ENCODE data around the gene CCDC33. TPM values are rescaled to one million over a fixed set of nuclear protein-coding genes. Genes with fewer than 3 reads are reported as not detected.

The CCDC33 gene
- total and polyA plus RNA-seq, 2 experiments from 2014 or later: 2.6 to 2.8 TPM

DNA sequence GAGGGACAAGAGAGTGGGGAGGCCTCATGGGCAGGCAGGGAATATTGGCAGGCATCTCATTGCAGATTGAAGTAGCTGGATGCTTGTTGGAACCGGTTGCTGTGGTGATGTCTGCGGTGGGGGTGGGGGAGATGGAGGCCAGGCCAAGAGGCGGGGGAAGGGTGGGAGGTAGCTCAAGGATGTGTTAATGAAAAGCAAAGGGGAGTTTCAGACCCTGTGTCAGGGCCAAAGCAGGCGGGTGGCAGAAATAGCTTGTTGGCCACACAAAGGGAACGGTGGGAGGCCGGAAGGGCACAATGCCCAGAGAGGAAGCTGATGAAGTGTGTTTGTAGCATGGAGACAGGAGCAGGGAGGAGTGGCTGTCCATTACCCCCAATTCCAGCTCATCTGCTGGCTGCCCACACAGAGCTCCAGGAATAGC lies 28.0 kb downstream of the CCDC33 start (continued):
- TF ChIP-seq, protein P1, sequence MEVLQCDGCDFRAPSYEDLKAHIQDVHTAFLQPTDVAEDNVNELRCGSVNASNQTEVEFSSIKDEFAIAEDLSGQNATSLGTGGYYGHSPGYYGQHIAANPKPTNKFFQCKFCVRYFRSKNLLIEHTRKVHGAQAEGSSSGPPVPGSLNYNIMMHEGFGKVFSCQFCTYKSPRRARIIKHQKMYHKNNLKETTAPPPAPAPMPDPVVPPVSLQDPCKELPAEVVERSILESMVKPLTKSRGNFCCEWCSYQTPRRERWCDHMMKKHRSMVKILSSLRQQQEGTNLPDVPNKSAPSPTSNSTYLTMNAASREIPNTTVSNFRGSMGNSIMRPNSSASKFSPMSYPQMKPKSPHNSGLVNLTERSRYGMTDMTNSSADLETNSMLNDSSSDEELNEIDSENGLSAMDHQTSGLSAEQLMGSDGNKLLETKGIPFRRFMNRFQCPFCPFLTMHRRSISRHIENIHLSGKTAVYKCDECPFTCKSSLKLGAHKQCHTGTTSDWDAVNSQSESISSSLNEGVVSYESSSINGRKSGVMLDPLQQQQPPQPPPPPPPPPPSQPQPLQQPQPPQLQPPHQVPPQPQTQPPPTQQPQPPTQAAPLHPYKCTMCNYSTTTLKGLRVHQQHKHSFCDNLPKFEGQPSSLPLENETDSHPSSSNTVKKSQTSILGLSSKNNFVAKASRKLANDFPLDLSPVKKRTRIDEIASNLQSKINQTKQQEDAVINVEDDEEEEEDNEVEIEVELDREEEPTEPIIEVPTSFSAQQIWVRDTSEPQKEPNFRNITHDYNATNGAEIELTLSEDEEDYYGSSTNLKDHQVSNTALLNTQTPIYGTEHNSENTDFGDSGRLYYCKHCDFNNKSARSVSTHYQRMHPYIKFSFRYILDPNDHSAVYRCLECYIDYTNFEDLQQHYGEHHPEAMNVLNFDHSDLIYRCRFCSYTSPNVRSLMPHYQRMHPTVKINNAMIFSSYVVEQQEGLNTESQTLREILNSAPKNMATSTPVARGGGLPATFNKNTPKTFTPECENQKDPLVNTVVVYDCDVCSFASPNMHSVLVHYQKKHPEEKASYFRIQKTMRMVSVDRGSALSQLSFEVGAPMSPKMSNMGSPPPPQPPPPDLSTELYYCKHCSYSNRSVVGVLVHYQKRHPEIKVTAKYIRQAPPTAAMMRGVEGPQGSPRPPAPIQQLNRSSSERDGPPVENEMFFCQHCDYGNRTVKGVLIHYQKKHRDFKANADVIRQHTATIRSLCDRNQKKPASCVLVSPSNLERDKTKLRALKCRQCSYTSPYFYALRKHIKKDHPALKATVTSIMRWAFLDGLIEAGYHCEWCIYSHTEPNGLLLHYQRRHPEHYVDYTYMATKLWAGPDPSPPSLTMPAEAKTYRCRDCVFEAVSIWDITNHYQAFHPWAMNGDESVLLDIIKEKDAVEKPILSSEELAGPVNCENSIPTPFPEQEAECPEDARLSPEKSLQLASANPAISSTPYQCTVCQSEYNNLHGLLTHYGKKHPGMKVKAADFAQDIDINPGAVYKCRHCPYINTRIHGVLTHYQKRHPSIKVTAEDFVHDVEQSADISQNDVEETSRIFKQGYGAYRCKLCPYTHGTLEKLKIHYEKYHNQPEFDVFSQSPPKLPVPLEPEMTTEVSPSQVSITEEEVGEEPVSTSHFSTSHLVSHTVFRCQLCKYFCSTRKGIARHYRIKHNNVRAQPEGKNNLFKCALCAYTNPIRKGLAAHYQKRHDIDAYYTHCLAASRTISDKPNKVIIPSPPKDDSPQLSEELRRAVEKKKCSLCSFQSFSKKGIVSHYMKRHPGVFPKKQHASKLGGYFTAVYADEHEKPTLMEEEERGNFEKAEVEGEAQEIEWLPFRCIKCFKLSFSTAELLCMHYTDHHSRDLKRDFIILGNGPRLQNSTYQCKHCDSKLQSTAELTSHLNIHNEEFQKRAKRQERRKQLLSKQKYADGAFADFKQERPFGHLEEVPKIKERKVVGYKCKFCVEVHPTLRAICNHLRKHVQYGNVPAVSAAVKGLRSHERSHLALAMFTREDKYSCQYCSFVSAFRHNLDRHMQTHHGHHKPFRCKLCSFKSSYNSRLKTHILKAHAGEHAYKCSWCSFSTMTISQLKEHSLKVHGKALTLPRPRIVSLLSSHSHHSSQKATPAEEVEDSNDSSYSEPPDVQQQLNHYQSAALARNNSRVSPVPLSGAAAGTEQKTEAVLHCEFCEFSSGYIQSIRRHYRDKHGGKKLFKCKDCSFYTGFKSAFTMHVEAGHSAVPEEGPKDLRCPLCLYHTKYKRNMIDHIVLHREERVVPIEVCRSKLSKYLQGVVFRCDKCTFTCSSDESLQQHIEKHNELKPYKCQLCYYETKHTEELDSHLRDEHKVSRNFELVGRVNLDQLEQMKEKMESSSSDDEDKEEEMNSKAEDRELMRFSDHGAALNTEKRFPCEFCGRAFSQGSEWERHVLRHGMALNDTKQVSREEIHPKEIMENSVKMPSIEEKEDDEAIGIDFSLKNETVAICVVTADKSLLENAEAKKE (CRISPR knock-in tag; IDR thresholded peaks at IDR 0.05): no peak
- no peak for TF ChIP-seq ZNF331 (CRISPR knock-in tag; IDR thresholded peaks at IDR 0.05; ENCODE audit: low read depth)
- TF ChIP-seq STAT1 (IDR thresholded peaks at IDR 0.05; ENCODE audit: unreplicated experiment): no peak
- no peak for TF ChIP-seq CREB1 (CRISPR knock-in tag; IDR thresholded peaks at IDR 0.05; ENCODE audit: low read depth)
- no peak for TF ChIP-seq NANOG (IDR thresholded peaks at IDR 0.05; ENCODE audit: borderline replicate concordance)
- TF ChIP-seq POLR2AphosphoS5 (IDR thresholded peaks at IDR 0.05; ENCODE audit: low read depth): no peak

DNA sequence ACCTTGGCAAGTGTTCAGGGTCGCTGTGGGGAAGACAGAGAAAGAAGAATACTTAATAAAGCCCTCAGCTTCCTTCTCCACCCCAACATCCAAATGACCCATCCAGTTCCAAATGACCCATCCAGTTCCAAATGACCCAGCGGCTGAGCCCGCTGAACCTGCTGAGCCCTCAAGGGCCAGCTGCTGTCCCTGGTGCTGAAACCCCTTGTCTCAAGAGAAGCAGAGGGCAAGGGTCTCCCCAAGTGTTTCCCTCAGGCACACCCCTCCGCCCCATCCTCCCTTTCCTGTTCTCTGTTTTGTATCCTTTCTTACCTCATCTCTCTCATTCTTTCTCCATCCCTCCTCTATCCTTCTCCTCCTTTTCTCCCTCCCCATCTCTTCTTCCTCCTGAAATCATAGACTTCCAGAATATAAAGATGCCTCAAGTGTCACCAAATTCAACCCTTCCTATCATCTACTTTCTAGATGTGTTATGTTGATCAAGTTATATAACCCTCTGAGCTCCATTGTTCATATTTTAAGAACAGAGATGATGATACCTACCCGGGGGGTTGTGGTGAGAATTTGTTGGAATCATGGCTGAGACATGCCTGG lies 29.0 kb downstream of the CCDC33 start:
- Histone ChIP-seq H4K20me1 (replicated peaks; ENCODE audit: insufficient read depth) (no peaks in the 10 kb centered on the region), H3K4me1 (ENCODE audit: insufficient read depth) (peaks cover 17% of the 10 kb centered on the region; the same call in 1 of the 2 replicates), H3K27me3 (ENCODE audit: insufficient read depth) (no peaks in the 10 kb centered on the region), H3K79me2 (replicated peaks; ENCODE audit: insufficient read depth) (no peaks in the 10 kb centered on the region), H3F3A (replicated peaks; ENCODE audit: low read depth) (no peaks in the 10 kb centered on the region), H2AFZ (no peak overlapping the region), H3K36me3 (ENCODE audit: insufficient read depth) (no peaks in the 10 kb centered on the region), H3K4me3 (no peak overlapping the region), H3K27ac (ENCODE audit: low read depth) (no peak overlapping the region), H3K9me2 (ENCODE audit: insufficient read depth) (no peaks in the 10 kb centered on the region), H3K4me2 (no peak overlapping the region)
- peak; percentile 82 for ATAC-seq
- peaks cover 20% of the 10 kb centered on the region for H3K27me3 Mint-ChIP-seq (ENCODE audit: insufficient read depth, low read depth, poor library complexity)
- no peak overlapping the region for H3K27ac Mint-ChIP-seq
- no peaks in the 10 kb centered on the region for H3K36me3 Mint-ChIP-seq (ENCODE audit: low read depth)
- no peak for TF ChIP-seq JUNB (IDR thresholded peaks at IDR 0.05; ENCODE audit: unreplicated experiment)
- TF ChIP-seq, protein P2, sequence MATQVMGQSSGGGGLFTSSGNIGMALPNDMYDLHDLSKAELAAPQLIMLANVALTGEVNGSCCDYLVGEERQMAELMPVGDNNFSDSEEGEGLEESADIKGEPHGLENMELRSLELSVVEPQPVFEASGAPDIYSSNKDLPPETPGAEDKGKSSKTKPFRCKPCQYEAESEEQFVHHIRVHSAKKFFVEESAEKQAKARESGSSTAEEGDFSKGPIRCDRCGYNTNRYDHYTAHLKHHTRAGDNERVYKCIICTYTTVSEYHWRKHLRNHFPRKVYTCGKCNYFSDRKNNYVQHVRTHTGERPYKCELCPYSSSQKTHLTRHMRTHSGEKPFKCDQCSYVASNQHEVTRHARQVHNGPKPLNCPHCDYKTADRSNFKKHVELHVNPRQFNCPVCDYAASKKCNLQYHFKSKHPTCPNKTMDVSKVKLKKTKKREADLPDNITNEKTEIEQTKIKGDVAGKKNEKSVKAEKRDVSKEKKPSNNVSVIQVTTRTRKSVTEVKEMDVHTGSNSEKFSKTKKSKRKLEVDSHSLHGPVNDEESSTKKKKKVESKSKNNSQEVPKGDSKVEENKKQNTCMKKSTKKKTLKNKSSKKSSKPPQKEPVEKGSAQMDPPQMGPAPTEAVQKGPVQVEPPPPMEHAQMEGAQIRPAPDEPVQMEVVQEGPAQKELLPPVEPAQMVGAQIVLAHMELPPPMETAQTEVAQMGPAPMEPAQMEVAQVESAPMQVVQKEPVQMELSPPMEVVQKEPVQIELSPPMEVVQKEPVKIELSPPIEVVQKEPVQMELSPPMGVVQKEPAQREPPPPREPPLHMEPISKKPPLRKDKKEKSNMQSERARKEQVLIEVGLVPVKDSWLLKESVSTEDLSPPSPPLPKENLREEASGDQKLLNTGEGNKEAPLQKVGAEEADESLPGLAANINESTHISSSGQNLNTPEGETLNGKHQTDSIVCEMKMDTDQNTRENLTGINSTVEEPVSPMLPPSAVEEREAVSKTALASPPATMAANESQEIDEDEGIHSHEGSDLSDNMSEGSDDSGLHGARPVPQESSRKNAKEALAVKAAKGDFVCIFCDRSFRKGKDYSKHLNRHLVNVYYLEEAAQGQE (IDR thresholded peaks at IDR 0.05; ENCODE audit: unreplicated experiment): peak; percentile 97
- H3K4me3 Mint-ChIP-seq: no peak overlapping the region; the same call in 2 of the 3 replicates
- DNase-seq (ENCODE audit: low spot score): peak; percentile 96
- peaks cover 26% of the 10 kb centered on the region for H3K4me1 Mint-ChIP-seq
- no peaks in the 10 kb centered on the region; the same call in 2 of the 3 replicates for H3K9me3 Mint-ChIP-seq

All from GM23338 (cell line).